CD4-positive, alpha-beta T cell treated with Interleukin-10 for 1 hour (primary cell): ENCODE results near the gene RHBDF2.

Source experiments
- DNase-seq: peaks from one replicate; pipeline ENCODE4 v3.0.0-alpha.2; 2020

Gene RHBDF2

GRCh38 chr17:76501018-76501826 lies at the start of gene RHBDF2:
Gene RHBDF2, minus strand, starts transcription at chr17:76501423. Its CDS starts 19,899 bp downstream, at chr17:76481524.
- DNase-seq = peak; percentile 96

- DNase-seq = no peak
These were observed 48.3 kb upstream of the RHBDF2 start for GRCh38 chr17:76549539-76549938.

- DNase-seq = no peak
These were observed 47.9 kb upstream of the RHBDF2 start for GRCh38 chr17:76549215-76549518.

GRCh38 chr17:76548378-76549214 lies 47.4 kb upstream of the RHBDF2 start:
- DNase-seq = no peak

GRCh38 chr17:76547642-76548202 lies 46.5 kb upstream of the RHBDF2 start:
- no peak for DNase-seq

- peak; percentile 75 for DNase-seq
These were observed 46.0 kb upstream of the RHBDF2 start for GRCh38 chr17:76547183-76547641.

- no peak for DNase-seq
These were observed 45.4 kb upstream of the RHBDF2 start for GRCh38 chr17:76546556-76547182.

- DNase-seq = no peak
These were observed 44.8 kb upstream of the RHBDF2 start for GRCh38 chr17:76545918-76546555.

GRCh38 chr17:76544546-76545365 lies 43.5 kb upstream of the RHBDF2 start:
- no peak for DNase-seq

GRCh38 chr17:76543826-76544545 lies 42.8 kb upstream of the RHBDF2 start:
- no peak for DNase-seq

GRCh38 chr17:76543482-76543825 lies 42.2 kb upstream of the RHBDF2 start:
- no peak for DNase-seq

- no peak for DNase-seq
These were observed 41.8 kb upstream of the RHBDF2 start for GRCh38 chr17:76542984-76543383.

GRCh38 chr17:76542566-76542971 lies 41.3 kb upstream of the RHBDF2 start:
- DNase-seq = no peak

- no peak for DNase-seq
These were observed 40.7 kb upstream of the RHBDF2 start for GRCh38 chr17:76541739-76542454.

GRCh38 chr17:76540381-76541300 lies 39.4 kb upstream of the RHBDF2 start:
- DNase-seq = no peak

GRCh38 chr17:76539631-76540271 lies 38.5 kb upstream of the RHBDF2 start, which contains the start of gene PRCD:
Gene PRCD, plus strand, starts transcription at chr17:76540044. Its CDS starts 98 bp downstream, at chr17:76540142.
- DNase-seq = no peak

- no peak for DNase-seq
These were observed 37.8 kb upstream of the RHBDF2 start for GRCh38 chr17:76538941-76539570.

GRCh38 chr17:76538281-76538931 lies 37.2 kb upstream of the RHBDF2 start:
- DNase-seq = no peak
